H1 (cell line): ENCODE data around the gene PTPRD.

Source experiments
- GTF2F1 ChIP-seq: IDR thresholded peaks from 2 replicates; pipeline ENCODE4 v1.6.1; 2012; ENCODE audit warnings: low read depth, low read length, improper control_type of control experiment, borderline replicate concordance
- TF ChIP-seq, protein P1 (sequence below), 3 experiments: IDR thresholded peaks; 1 replicate in 2 of 3; 2 replicates in 1 of 3; pipeline versions ENCODE4 v1.5.1 to v1.6.1; 2011; ENCODE audit warnings: low read length in 3 of 3, mild to moderate bottlenecking in 3 of 3, inconsistent platforms in 2 of 3, low read depth in 1 of 3, moderate library complexity in 1 of 3; ENCODE audit not compliant: insufficient read depth in 1 of 3; ENCODE audit errors: control extremely low read depth in 1 of 3

DNA sequence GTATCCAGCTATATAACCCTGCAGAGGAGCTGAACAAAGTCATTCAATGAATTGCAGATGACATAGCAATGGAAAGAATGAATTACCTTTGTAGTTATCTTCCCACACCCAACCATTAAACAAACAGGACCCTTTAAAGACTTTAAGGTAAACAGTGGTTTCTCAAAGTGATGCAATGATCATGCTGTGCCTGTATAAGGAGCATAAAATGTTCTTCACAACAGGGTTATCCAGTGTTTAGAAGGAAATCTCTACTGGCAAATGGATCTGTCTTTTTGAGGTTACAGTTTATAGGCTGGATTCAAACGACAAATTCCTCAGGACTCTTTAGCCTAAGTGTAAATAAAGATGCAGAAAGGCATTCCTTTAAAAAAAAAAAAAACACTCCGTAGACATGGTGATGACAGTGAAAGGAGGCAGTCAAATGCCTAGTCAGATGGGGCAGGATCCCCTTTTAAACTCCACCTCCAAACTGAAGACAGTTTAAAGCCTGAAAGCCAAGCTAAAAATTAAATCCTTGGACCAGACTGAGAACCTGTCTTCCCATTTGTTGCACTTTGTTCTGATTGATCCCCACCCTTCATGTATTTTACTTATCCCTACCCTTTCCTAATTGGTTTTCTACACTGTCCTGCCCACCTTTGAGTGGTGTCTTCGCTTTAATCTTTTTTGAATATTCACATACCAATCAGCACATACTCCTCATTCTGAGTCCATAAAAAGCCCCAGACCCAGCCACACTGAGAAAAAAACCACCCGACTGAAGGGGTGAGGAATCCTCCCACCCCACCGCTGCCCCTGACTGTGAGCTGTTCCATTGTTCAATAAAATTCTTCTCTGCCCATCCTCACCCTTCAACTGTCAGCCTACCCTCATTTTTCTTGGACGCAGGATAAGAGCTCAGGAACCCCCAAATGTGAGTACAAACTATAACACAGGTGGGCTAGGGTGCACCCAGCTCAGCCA is 2052.0 kb downstream of the PTPRD start:
- TF ChIP-seq GTF2F1: no peak
- TF ChIP-seq, protein P1, sequence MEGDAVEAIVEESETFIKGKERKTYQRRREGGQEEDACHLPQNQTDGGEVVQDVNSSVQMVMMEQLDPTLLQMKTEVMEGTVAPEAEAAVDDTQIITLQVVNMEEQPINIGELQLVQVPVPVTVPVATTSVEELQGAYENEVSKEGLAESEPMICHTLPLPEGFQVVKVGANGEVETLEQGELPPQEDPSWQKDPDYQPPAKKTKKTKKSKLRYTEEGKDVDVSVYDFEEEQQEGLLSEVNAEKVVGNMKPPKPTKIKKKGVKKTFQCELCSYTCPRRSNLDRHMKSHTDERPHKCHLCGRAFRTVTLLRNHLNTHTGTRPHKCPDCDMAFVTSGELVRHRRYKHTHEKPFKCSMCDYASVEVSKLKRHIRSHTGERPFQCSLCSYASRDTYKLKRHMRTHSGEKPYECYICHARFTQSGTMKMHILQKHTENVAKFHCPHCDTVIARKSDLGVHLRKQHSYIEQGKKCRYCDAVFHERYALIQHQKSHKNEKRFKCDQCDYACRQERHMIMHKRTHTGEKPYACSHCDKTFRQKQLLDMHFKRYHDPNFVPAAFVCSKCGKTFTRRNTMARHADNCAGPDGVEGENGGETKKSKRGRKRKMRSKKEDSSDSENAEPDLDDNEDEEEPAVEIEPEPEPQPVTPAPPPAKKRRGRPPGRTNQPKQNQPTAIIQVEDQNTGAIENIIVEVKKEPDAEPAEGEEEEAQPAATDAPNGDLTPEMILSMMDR (IDR thresholded peaks at IDR 0.05; ENCODE audit: control extremely low read depth in 1 of 3, insufficient read depth in 1 of 3, low read depth in 1 of 3, low read length in 3 of 3): no peak
